MM.1S (cell line): ENCODE results near the gene PROK1.
"Not testable (repeated sequence)": the region's sequence is repeated elsewhere in the genome, so short reads cannot be mapped to it uniquely, and the experiment has no call there.

Source experiments
- DNase-seq: peaks from one replicate; pipeline ENCODE4 v3.0.0-alpha.2; 2015
- H2AFZ ChIP-seq: fragments of 300-600 bp; sonication (generic); 2 replicates; pipeline ENCODE4 v1.6.0; 2016; ENCODE audit warnings: antibody characterized with exemption, low read length
- H3F3A ChIP-seq: fragments of 300-600 bp; sonication (generic); 2 replicates; pipeline ENCODE4 v1.6.1; 2016; ENCODE audit warnings: mild to moderate bottlenecking, antibody characterized with exemption, low read length, moderate library complexity, mixed read lengths; ENCODE audit not compliant: insufficient read depth
- H3K27ac ChIP-seq: fragments of 300-600 bp; sonication (generic); 2 replicates; pipeline ENCODE4 v1.5.1; 2016; ENCODE audit warnings: mild to moderate bottlenecking, low read length
- H3K27me3 ChIP-seq: fragments of 300-600 bp; sonication (generic); replicated peaks from 2 replicates; pipeline ENCODE4 v1.6.0; 2016; ENCODE audit warnings: low read length; ENCODE audit not compliant: insufficient read depth
- H3K36me3 ChIP-seq: fragments of 300-600 bp; sonication (generic); replicated peaks from 2 replicates; pipeline ENCODE4 v1.6.1; 2016; ENCODE audit warnings: mild to moderate bottlenecking, low read length, mixed read lengths; ENCODE audit not compliant: insufficient read depth
- H3K4me1 ChIP-seq: fragments of 300-600 bp; sonication (generic); 2 replicates; pipeline ENCODE4 v1.6.1; 2016; ENCODE audit warnings: low read length, mixed read lengths
- H3K4me2 ChIP-seq: fragments of 300-600 bp; sonication (generic); 2 replicates; pipeline ENCODE4 v1.6.0; 2016; ENCODE audit warnings: low read depth, low read length
- H3K4me3 ChIP-seq: fragments of 300-600 bp; sonication (generic); 2 replicates; pipeline ENCODE4 v1.5.1; 2016; ENCODE audit warnings: low read length, mixed read lengths
- H3K79me2 ChIP-seq: fragments of 300-600 bp; sonication (generic); 2 replicates; pipeline ENCODE4 v1.6.1; 2016; ENCODE audit warnings: mixed run types, low read length, mixed read lengths
- H3K9ac ChIP-seq: fragments of 300-600 bp; sonication (generic); 2 replicates; pipeline ENCODE4 v1.6.1; 2016; ENCODE audit warnings: low read length, mixed read lengths
- H3K9me2 ChIP-seq: fragments of 300-600 bp; sonication (generic); replicated peaks from 2 replicates; pipeline ENCODE4 v1.6.1; 2016; ENCODE audit warnings: mild to moderate bottlenecking, low read length, mixed read lengths; ENCODE audit not compliant: insufficient read depth
- H3K9me3 ChIP-seq: fragments of 300-600 bp; sonication (generic); replicated peaks from 2 replicates; pipeline ENCODE4 v1.6.1; 2016; ENCODE audit warnings: mild to moderate bottlenecking, low read length, mixed read lengths; ENCODE audit not compliant: insufficient read depth
- H4K20me1 ChIP-seq: fragments of 300-600 bp; sonication (generic); 2 replicates; pipeline ENCODE4 v1.6.1; 2016; ENCODE audit warnings: mild to moderate bottlenecking, low read length, moderate library complexity, mixed read lengths; ENCODE audit not compliant: insufficient read depth
- CTCF ChIP-seq: fragments of 300-600 bp; sonication (generic); IDR thresholded peaks from 2 replicates; pipeline ENCODE4 v1.5.1; 2016; ENCODE audit warnings: antibody characterized with exemption, low read length, mixed read lengths
- EZH2 ChIP-seq: fragments of 300-600 bp; sonication (generic); optimal IDR thresholded peaks from 2 replicates; pipeline ENCODE3; 2017; ENCODE audit warnings: low read depth, mild to moderate bottlenecking, antibody characterized with exemption, low read length, mixed read lengths
- EZH2phosphoT487 ChIP-seq: fragments of 300-600 bp; sonication (generic); IDR thresholded peaks from 2 replicates; pipeline ENCODE4 v1.6.1; 2018; ENCODE audit warnings: antibody characterized with exemption, low read length

Gene PROK1

GRCh38 chr1:110438893-110439292 is 12.1 kb upstream of the PROK1 start:
- Histone ChIP-seq H3K4me2 (no peak overlapping the region), H4K20me1 (no peaks in the 10 kb centered on the region), H3K9me3 (no peaks in the 10 kb centered on the region), H2AFZ (no peak overlapping the region), H3K27ac (no peak overlapping the region), H3K79me2 (no peaks in the 10 kb centered on the region), H3K9ac (no peak overlapping the region), H3K36me3 (no peaks in the 10 kb centered on the region), H3K4me3 (no peak overlapping the region), H3K4me1 (no peaks in the 10 kb centered on the region), H3K9me2 (no peaks in the 10 kb centered on the region), H3K27me3 (no peaks in the 10 kb centered on the region), H3F3A (no peaks in the 10 kb centered on the region)
- no peak for DNase-seq
- TF ChIP-seq CTCF (no peak), EZH2phosphoT487 (no peak), EZH2 (no peak)

- H3K36me3 ChIP-seq, H2AFZ ChIP-seq, H3K9me3 ChIP-seq, H4K20me1 ChIP-seq, H3K79me2 ChIP-seq, H3K27ac ChIP-seq, H3K4me2 ChIP-seq, H3K27me3 ChIP-seq, H3K9ac ChIP-seq, H3K4me3 ChIP-seq, H3K4me1 ChIP-seq, H3K9me2 ChIP-seq, H3F3A ChIP-seq, DNase-seq: not testable (repeated sequence)
Observed at GRCh38 chr1:110439873-110440272, 11.1 kb upstream of the PROK1 start.

- H3F3A ChIP-seq = no peaks in the 10 kb centered on the region
- H3K4me2 ChIP-seq = no peak overlapping the region
- H3K36me3 ChIP-seq = no peaks in the 10 kb centered on the region
- H2AFZ ChIP-seq = no peak overlapping the region
- DNase-seq = no peak
- no peak for TF ChIP-seq CTCF
- no peak for TF ChIP-seq EZH2phosphoT487
- no peak for TF ChIP-seq EZH2
- no peak overlapping the region for H3K9ac ChIP-seq
- H3K4me1 ChIP-seq = no peaks in the 10 kb centered on the region
- no peak overlapping the region for H3K4me3 ChIP-seq
- H3K9me3 ChIP-seq = no peaks in the 10 kb centered on the region
- no peaks in the 10 kb centered on the region for H3K27me3 ChIP-seq
- H3K27ac ChIP-seq = no peak overlapping the region
- H3K79me2 ChIP-seq = no peaks in the 10 kb centered on the region
- no peaks in the 10 kb centered on the region for H4K20me1 ChIP-seq
- no peaks in the 10 kb centered on the region for H3K9me2 ChIP-seq
Observed at GRCh38 chr1:110440877-110441276, 10.1 kb upstream of the PROK1 start.

- no peak overlapping the region for H3K4me3 ChIP-seq
- H3K9me3 ChIP-seq = no peaks in the 10 kb centered on the region
- no peaks in the 10 kb centered on the region for H3K79me2 ChIP-seq
- no peaks in the 10 kb centered on the region for H3K27me3 ChIP-seq
- H2AFZ ChIP-seq = no peak overlapping the region
- no peak overlapping the region for H3K9ac ChIP-seq
- no peak overlapping the region for H3K4me2 ChIP-seq
- no peaks in the 10 kb centered on the region for H4K20me1 ChIP-seq
- no peak for TF ChIP-seq CTCF
- no peak for TF ChIP-seq EZH2phosphoT487
- no peak for TF ChIP-seq EZH2
- no peak overlapping the region for H3K27ac ChIP-seq
- no peaks in the 10 kb centered on the region for H3K4me1 ChIP-seq
- no peak for DNase-seq
- H3K36me3 ChIP-seq = no peaks in the 10 kb centered on the region
- H3F3A ChIP-seq = no peaks in the 10 kb centered on the region
- no peaks in the 10 kb centered on the region for H3K9me2 ChIP-seq
Observed at GRCh38 chr1:110441888-110442287, 9.1 kb upstream of the PROK1 start.
